ENCODE results near the gene SYCP3. TPM values are rescaled to one million over a fixed set of nuclear protein-coding genes. Genes with fewer than 3 reads are reported as not detected.

Gene SYCP3
- total and polyA plus RNA-seq, 4 donors, result 0.05 to 1.2 (median 0.67) TPM

GRCh38 chr12:101750152-101750551 is 10.9 kb upstream of the SYCP3 start:
- WGBS, 2 donors, result 94 to 98% methylated on average over 4 of the region's 4 CpGs
- no peak overlapping the region for H3K9ac ChIP-seq (ENCODE audit: insufficient read depth in 1 of 2, low read length in 2 of 2)
- H3K9me3 ChIP-seq (ENCODE audit: control insufficient read depth in 4 of 4, insufficient read depth in 3 of 4, low read length in 3 of 4), result no peaks in the 10 kb centered on the region
- H3K27me3 ChIP-seq (ENCODE audit: control insufficient read depth in 3 of 3, insufficient read depth in 3 of 3, low read length in 2 of 3), result no peaks in the 10 kb centered on the region
- peaks cover 0 to 1% (median 0%) of the 10 kb centered on the region in 5 donors for H3K4me1 ChIP-seq (ENCODE audit: control insufficient read depth in 5 of 5, insufficient read depth in 5 of 5, low read length in 5 of 5)
- DNase-seq (no peak), ATAC-seq (ENCODE audit: insufficient read depth, low FRiP score) (no peak)
- TF ChIP-seq, protein P1, sequence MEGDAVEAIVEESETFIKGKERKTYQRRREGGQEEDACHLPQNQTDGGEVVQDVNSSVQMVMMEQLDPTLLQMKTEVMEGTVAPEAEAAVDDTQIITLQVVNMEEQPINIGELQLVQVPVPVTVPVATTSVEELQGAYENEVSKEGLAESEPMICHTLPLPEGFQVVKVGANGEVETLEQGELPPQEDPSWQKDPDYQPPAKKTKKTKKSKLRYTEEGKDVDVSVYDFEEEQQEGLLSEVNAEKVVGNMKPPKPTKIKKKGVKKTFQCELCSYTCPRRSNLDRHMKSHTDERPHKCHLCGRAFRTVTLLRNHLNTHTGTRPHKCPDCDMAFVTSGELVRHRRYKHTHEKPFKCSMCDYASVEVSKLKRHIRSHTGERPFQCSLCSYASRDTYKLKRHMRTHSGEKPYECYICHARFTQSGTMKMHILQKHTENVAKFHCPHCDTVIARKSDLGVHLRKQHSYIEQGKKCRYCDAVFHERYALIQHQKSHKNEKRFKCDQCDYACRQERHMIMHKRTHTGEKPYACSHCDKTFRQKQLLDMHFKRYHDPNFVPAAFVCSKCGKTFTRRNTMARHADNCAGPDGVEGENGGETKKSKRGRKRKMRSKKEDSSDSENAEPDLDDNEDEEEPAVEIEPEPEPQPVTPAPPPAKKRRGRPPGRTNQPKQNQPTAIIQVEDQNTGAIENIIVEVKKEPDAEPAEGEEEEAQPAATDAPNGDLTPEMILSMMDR (IDR thresholded peaks at IDR 0.05; ENCODE audit: control extremely low read depth, extremely low read depth), result no peak
- no peak overlapping the region for H3K27ac ChIP-seq (ENCODE audit: low read depth in 1 of 2, low read length in 1 of 2)
- H3K36me3 ChIP-seq (ENCODE audit: control insufficient read depth in 4 of 4, insufficient read depth in 4 of 4, low read length in 4 of 4), result peaks cover 7 to 25% (median 14%) of the 10 kb centered on the region in 4 donors
- H3K4me3 ChIP-seq, result no peak overlapping the region

DNA sequence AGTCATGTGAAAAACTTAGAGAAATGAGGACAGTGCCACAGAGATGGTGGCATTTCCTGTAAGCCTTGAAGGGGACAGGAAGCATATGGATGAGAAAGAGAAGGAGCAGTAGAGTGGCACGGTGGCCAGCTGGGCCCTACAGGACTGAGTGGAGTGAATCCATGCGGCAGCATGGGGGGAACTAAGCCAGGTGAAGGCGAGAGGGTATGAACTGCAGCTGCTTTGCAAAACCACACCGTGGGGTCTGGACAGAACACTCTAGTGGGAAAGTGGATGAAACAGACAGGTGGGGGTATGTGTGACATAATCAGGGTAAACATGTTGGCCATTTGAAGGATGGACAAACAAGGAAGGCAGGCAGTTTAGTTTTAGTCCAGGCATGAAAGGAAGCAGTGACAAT is 10.4 kb upstream of the SYCP3 start:
- H3K4me1 ChIP-seq (ENCODE audit: control insufficient read depth in 5 of 5, insufficient read depth in 5 of 5, low read length in 5 of 5), result peaks cover 0 to 1% (median 0%) of the 10 kb centered on the region in 5 donors
- no peak overlapping the region for H3K27ac ChIP-seq (ENCODE audit: low read depth in 1 of 2, low read length in 1 of 2)
- WGBS, 2 donors, result 78 to 86% methylated on average over 4 of the region's 4 CpGs
- H3K9me3 ChIP-seq (ENCODE audit: control insufficient read depth in 4 of 4, insufficient read depth in 3 of 4, low read length in 3 of 4), result no peaks in the 10 kb centered on the region
- ATAC-seq (ENCODE audit: insufficient read depth, low FRiP score), result no peak
- no peak overlapping the region for H3K9ac ChIP-seq (ENCODE audit: insufficient read depth in 1 of 2, low read length in 2 of 2)
- TF ChIP-seq, protein P1 (IDR thresholded peaks at IDR 0.05; ENCODE audit: control extremely low read depth, extremely low read depth), result no peak
- H3K27me3 ChIP-seq (ENCODE audit: control insufficient read depth in 3 of 3, insufficient read depth in 3 of 3, low read length in 2 of 3), result no peaks in the 10 kb centered on the region
- no peak for DNase-seq
- peaks cover 7 to 25% (median 15%) of the 10 kb centered on the region in 4 donors for H3K36me3 ChIP-seq (ENCODE audit: control insufficient read depth in 4 of 4, insufficient read depth in 4 of 4, low read length in 4 of 4)
- H3K4me3 ChIP-seq, result no peak overlapping the region

DNA sequence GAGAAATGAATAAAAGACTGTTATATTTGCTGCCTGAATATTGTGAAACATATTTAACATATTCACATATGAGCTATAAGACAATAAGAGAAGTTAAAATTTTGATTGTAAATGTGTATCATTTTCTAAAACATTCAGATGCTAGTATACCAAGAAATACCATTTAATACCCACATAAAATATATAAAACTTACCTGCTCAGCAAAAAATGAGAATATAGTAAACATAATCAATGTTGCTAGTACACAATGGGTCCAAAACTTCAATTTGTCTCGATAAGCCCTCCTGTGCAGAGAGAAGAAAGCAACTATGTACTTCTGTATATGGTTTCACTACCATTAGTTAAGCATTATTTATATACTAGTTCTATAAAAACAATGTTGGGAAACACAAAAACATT is 9.6 kb upstream of the SYCP3 start:
- Histone ChIP-seq H3K9me3 (ENCODE audit: control insufficient read depth in 4 of 4, insufficient read depth in 3 of 4, low read length in 3 of 4) (no peaks in the 10 kb centered on the region), H3K4me3 (no peak overlapping the region), H3K27me3 (ENCODE audit: control insufficient read depth in 3 of 3, insufficient read depth in 3 of 3, low read length in 2 of 3) (no peaks in the 10 kb centered on the region), H3K4me1 (ENCODE audit: control insufficient read depth in 5 of 5, insufficient read depth in 5 of 5, low read length in 5 of 5) (peaks cover 0 to 1% (median 0%) of the 10 kb centered on the region in 5 donors), H3K36me3 (ENCODE audit: control insufficient read depth in 4 of 4, insufficient read depth in 4 of 4, low read length in 4 of 4) (peaks cover 12 to 24% (median 18%) of the 10 kb centered on the region in 4 donors), H3K9ac (ENCODE audit: insufficient read depth in 1 of 2, low read length in 2 of 2) (no peak overlapping the region), H3K27ac (ENCODE audit: low read depth in 1 of 2, low read length in 1 of 2) (no peak overlapping the region)
- ATAC-seq (ENCODE audit: insufficient read depth, low FRiP score), result no peak
- DNase-seq, result no peak
- TF ChIP-seq, protein P1 (IDR thresholded peaks at IDR 0.05; ENCODE audit: control extremely low read depth, extremely low read depth), result no peak
- 100% methylated on average over 1 of the region's 1 CpG for WGBS, 2 donors

DNA sequence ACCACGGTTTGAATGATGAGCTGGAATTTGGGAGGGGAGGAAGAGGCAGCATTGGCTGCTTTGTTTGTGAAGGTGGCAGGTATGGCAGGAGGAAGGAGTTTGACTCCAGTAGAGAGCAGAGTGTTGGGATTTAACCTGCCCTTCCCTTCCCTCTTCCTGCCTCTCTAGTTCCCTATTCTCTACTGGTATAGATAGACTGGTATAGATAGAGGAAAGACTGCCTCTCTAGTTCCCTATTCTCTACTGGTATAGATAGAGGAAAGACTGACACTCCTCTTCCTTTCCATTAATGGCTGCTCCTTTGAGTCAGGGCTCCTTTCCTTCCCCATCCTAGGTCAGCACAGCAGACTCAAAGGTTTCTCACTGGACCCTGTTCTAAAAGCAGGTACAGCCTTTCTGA is 8.4 kb upstream of the SYCP3 start:
- TF ChIP-seq, protein P1 (IDR thresholded peaks at IDR 0.05; ENCODE audit: control extremely low read depth, extremely low read depth), result no peak
- H3K36me3 ChIP-seq (ENCODE audit: control insufficient read depth in 4 of 4, insufficient read depth in 4 of 4, low read length in 4 of 4), result peaks cover 12 to 25% (median 21%) of the 10 kb centered on the region in 4 donors
- H3K4me3 ChIP-seq, result no peak overlapping the region
- H3K9me3 ChIP-seq (ENCODE audit: control insufficient read depth in 4 of 4, insufficient read depth in 3 of 4, low read length in 3 of 4), result no peaks in the 10 kb centered on the region
- no peak overlapping the region for H3K9ac ChIP-seq (ENCODE audit: insufficient read depth in 1 of 2, low read length in 2 of 2)
- no peaks in the 10 kb centered on the region for H3K27me3 ChIP-seq (ENCODE audit: control insufficient read depth in 3 of 3, insufficient read depth in 3 of 3, low read length in 2 of 3)
- 80 to 94% methylated on average over 1 of the region's 1 CpG for WGBS, 2 donors
- DNase-seq (no peak), ATAC-seq (ENCODE audit: insufficient read depth, low FRiP score) (no peak)
- peaks cover 0 to 1% (median 0%) of the 10 kb centered on the region in 5 donors for H3K4me1 ChIP-seq (ENCODE audit: control insufficient read depth in 5 of 5, insufficient read depth in 5 of 5, low read length in 5 of 5)
- H3K27ac ChIP-seq (ENCODE audit: low read depth in 1 of 2, low read length in 1 of 2), result no peak overlapping the region
